ENCODE measurements around the gene MARS2. TPM values are rescaled to one million over a fixed set of nuclear protein-coding genes. Genes with fewer than 3 reads are reported as not detected.
"Not testable (repeated sequence)": the region's sequence is repeated elsewhere in the genome, so short reads cannot be mapped to it uniquely, and the experiment has no call there.

The MARS2 gene
- total RNA-seq, 2 experiments from 2014 or later: 24.3 to 25.1 TPM

DNA sequence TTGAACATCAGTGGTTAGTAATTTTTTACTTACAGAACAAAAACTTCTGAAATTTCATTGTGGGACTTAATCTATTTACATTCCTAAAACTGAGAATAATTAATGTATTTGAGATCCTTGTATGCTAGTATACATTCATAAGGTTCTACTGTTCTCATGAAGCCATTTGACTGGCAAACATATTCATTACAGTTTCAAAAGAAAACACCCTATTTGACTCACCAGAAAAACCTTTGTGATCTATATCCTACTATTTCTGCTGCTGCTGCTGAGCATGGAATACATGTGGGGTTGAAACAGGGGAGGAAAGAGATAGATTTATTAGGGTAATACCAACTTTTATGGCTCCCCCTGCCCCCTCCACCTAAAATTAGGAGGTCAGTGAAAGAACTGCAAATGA lies 21.8 kb downstream of the MARS2 start:
- peaks cover 4% of the 10 kb centered on the region for H3K36me3 Mint-ChIP-seq
- H3K9me3 Mint-ChIP-seq: peaks cover 2% of the 10 kb centered on the region
- no peak for DNase-seq
- H3K4me3 Mint-ChIP-seq: no peak overlapping the region
- peaks cover 4% of the 10 kb centered on the region for H3K27me3 Mint-ChIP-seq
- H3K27ac Mint-ChIP-seq: no peak overlapping the region
- H3K4me1 Mint-ChIP-seq: no peaks in the 10 kb centered on the region

DNA sequence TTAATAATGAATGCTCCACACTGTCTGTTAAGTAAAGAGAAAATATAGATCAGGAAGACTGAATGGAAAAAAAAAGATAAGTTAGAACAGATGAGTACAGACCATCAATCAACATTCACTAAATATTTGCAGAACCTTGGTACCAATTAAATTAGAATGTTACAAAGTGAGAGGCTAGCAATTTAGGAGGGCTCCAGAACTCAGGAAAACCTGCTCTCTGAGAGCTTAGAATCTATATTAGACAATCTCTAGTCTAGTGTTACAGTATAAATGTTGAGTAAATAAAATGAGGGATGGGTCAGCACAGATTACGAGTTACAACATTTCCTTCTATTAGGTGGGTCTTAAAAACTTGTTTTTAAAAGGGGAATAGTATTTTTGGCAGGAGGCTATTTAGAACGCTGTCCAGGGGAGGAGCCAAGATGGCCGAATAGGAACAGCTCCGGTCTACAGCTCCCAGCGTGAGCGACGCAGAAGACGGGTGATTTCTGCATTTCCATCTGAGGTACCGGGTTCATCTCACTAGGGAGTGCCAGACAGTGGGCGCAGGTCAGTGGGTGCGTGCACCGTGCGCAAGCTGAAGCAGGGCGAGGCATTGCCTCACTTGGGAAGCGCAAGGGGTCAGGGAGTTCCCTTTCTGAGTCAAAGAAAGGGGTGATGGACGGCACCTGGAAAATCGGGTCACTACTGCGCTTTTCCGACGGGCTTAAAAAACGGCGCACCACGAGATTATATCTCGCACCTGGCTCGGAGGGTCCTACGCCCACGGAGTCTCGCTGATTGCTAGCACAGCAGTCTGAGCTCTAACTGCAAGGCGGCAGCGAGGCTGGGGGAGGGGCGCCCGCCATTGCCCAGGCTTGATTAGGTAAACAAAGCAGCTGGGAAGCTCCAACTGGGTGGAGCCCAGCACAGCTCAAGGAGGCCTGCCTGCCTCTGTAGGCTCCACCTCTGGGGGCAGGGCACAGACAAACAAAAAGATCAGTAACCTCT lies 23.7 kb downstream of the MARS2 start:
- not testable (repeated sequence) for H3K9me3 Mint-ChIP-seq, DNase-seq, H3K36me3 Mint-ChIP-seq, H3K27ac Mint-ChIP-seq, H3K4me1 Mint-ChIP-seq, H3K4me3 Mint-ChIP-seq, H3K27me3 Mint-ChIP-seq

DNA sequence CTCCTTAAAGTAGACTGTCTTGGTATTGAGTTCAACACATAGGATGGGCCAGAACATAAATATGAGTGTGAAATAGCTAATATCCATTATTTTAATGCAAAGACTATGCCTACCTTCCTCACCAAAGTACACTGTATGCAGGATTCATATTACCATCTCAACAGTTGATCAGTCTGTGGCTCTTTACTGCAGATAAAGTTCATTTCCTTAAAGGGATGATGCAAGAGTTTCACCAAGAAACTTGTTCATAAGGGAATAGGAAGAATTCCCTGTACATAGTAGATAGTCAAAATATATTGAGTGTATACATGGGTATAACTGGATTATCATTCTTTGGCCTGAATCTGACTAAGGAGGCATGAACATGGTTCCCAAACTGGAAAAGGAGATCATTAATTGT lies 35.0 kb downstream of the MARS2 start:
- H3K4me1 Mint-ChIP-seq: no peaks in the 10 kb centered on the region
- H3K27me3 Mint-ChIP-seq: peaks cover 11% of the 10 kb centered on the region
- no peak overlapping the region for H3K27ac Mint-ChIP-seq
- H3K9me3 Mint-ChIP-seq: peaks cover 1% of the 10 kb centered on the region
- no peak for DNase-seq
- no peaks in the 10 kb centered on the region for H3K36me3 Mint-ChIP-seq
- no peak overlapping the region for H3K4me3 Mint-ChIP-seq

Other genes starting within 250 kb of the MARS2 start
- gene HSPD1, start 205.5 kb upstream of the MARS2 start, total RNA-seq: 1,000 to 10,000 TPM; 1,356 to 1,376 TPM
- gene HSPE1, start 205.0 kb upstream of the MARS2 start, total RNA-seq: 100 to 1,000 TPM; 485 to 487 TPM
- 10 to 100 TPM; 19.8 to 21.7 TPM for gene MOB4, start 189.3 kb upstream of the MARS2 start, total RNA-seq
- gene RFTN2, start 29.8 kb upstream of the MARS2 start, total RNA-seq: not detected
- gene BOLL, start 80.0 kb downstream of the MARS2 start, total RNA-seq: not detected
- gene PLCL1, start 99.2 kb downstream of the MARS2 start, total RNA-seq: under 1 TPM; 0.22 to 0.23 TPM